Gastrocnemius medialis (tissue), 4 donors: Measurements from ENCODE around the gene NKD2.

Experiments
- POLR2A ChIP-seq, 2 donors: fragments of 450-650 bp; IDR thresholded peaks; one replicate each; pipeline ENCODE4 v1.6.1; 2017; ENCODE audit warnings: antibody characterized with exemption in 2 of 2, mild to moderate bottlenecking in 2 of 2, moderate library complexity in 2 of 2
- TF ChIP-seq, protein P1 (sequence below), 5 experiments: fragments of 450-650 bp in 3 of 5; fragments of 200-600 bp in 2 of 5; sonication (generic) in 2 of 5; IDR thresholded peaks in 4 of 5; conservative IDR thresholded peaks in 1 of 5; 1 replicate in 4 of 5; 2 replicates in 1 of 5; pipeline ENCODE4 v1.5.1; 2016 to 2019; ENCODE audit warnings: antibody characterized with exemption in 5 of 5, mild to moderate bottlenecking in 3 of 5, moderate library complexity in 3 of 5

DNA sequence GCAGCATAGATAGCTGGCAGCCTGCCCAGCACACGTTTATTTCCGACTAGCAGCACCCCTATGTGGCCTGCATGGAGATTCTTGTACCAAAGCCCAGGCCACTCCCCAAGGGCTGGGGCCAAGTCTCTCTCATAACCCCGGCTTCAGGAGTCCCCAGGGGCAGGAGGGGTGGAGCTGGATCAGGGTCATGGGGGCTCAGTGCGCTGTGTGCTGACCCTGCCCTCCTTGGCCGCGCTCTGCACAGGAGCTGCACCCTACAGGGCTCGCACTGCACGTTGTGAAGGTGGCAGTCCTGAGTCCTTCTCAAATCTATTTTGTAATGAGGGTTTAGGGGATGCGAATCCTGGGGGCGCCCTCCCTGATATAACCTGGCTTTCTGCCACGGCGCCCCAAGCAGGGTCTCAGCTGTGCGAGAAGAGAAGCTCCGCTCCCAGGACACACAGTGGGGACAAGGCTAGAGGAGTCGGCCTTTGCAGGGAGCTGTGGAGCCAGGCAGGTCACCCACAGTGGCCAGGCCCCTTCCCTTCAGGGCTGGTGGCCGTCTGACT, 28.6 kb downstream of the NKD2 start:
- TF ChIP-seq, protein P1, sequence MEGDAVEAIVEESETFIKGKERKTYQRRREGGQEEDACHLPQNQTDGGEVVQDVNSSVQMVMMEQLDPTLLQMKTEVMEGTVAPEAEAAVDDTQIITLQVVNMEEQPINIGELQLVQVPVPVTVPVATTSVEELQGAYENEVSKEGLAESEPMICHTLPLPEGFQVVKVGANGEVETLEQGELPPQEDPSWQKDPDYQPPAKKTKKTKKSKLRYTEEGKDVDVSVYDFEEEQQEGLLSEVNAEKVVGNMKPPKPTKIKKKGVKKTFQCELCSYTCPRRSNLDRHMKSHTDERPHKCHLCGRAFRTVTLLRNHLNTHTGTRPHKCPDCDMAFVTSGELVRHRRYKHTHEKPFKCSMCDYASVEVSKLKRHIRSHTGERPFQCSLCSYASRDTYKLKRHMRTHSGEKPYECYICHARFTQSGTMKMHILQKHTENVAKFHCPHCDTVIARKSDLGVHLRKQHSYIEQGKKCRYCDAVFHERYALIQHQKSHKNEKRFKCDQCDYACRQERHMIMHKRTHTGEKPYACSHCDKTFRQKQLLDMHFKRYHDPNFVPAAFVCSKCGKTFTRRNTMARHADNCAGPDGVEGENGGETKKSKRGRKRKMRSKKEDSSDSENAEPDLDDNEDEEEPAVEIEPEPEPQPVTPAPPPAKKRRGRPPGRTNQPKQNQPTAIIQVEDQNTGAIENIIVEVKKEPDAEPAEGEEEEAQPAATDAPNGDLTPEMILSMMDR (IDR thresholded peaks at IDR 0.05 in 4 of 5, conservative IDR thresholded peaks at IDR 0.05 in 1 of 5): no peak
- no peak for TF ChIP-seq POLR2A (IDR thresholded peaks at IDR 0.05)
